ENCODE data around the gene TTLL5. TPM values are rescaled to one million over a fixed set of nuclear protein-coding genes. Genes with fewer than 3 reads are reported as not detected.

Gene TTLL5
- total RNA-seq, 2 experiments from 2014 or later, result 19.8 to 26.4 TPM

- no peak overlapping the region for H3K4me3 Mint-ChIP-seq
- Histone ChIP-seq H3K27ac (ENCODE audit: low read depth in 1 of 2, low read length in 2 of 2) (no peak overlapping the region), H3K4me3 (ENCODE audit: low read length) (no peak overlapping the region), H3K27me3 (ENCODE audit: control insufficient read depth in 1 of 2, insufficient read depth in 2 of 2, low read length in 2 of 2) (no peaks in the 10 kb centered on the region), H3K36me3 (ENCODE audit: insufficient read depth, low read length) (peaks cover 9% of the 10 kb centered on the region), H3K4me1 (ENCODE audit: insufficient read depth, low read length) (no peaks in the 10 kb centered on the region), H3K9me3 (ENCODE audit: control insufficient read depth in 1 of 2, insufficient read depth in 1 of 2, low read length in 2 of 2) (peaks cover 0 to 1% of the 10 kb centered on the region in 2 experiments)
- ATAC-seq (ENCODE audit: poor library complexity), result no peak
- CTCF ChIA-PET, result no interaction called here
- H3K27me3 Mint-ChIP-seq, result no peaks in the 10 kb centered on the region
- intact Hi-C loops (cut with DNase I, micrococcal nuclease), result no loop called here
- no peak for TF ChIP-seq CTCF (IDR thresholded peaks at IDR 0.05)
- no peaks in the 10 kb centered on the region for H3K4me1 Mint-ChIP-seq (ENCODE audit: low read depth)
- no peaks in the 10 kb centered on the region for H3K9me3 Mint-ChIP-seq
- no peak for DNase-seq
- peaks cover 56% of the 10 kb centered on the region for H3K36me3 Mint-ChIP-seq (ENCODE audit: low read depth)
- POLR2A ChIA-PET, result no interaction called here
- no peak overlapping the region for H3K27ac Mint-ChIP-seq
These were observed 144.6 kb downstream of the TTLL5 start for GRCh38 chr14:75805646-75806045.

- ATAC-seq (ENCODE audit: poor library complexity) (no peak), DNase-seq (no peak)
- Histone ChIP-seq H3K36me3 (ENCODE audit: insufficient read depth, low read length) (peaks cover 9% of the 10 kb centered on the region), H3K27ac (ENCODE audit: low read depth in 1 of 2, low read length in 2 of 2) (no peak overlapping the region), H3K9me3 (ENCODE audit: control insufficient read depth in 1 of 2, insufficient read depth in 1 of 2, low read length in 2 of 2) (no peaks in the 10 kb centered on the region), H3K4me1 (ENCODE audit: insufficient read depth, low read length) (no peaks in the 10 kb centered on the region), H3K4me3 (ENCODE audit: low read length) (no peak overlapping the region), H3K27me3 (ENCODE audit: control insufficient read depth in 1 of 2, insufficient read depth in 2 of 2, low read length in 2 of 2) (no peaks in the 10 kb centered on the region)
- intact Hi-C loops (cut with DNase I, micrococcal nuclease), result no loop called here
- H3K27me3 Mint-ChIP-seq, result no peaks in the 10 kb centered on the region
- TF ChIP-seq CTCF (IDR thresholded peaks at IDR 0.05), result no peak
- ChIA-PET POLR2A (no interaction called here), CTCF (no interaction called here)
- H3K9me3 Mint-ChIP-seq, result no peaks in the 10 kb centered on the region
- peaks cover 57% of the 10 kb centered on the region for H3K36me3 Mint-ChIP-seq (ENCODE audit: low read depth)
- no peak overlapping the region for H3K4me3 Mint-ChIP-seq
- H3K4me1 Mint-ChIP-seq (ENCODE audit: low read depth), result no peaks in the 10 kb centered on the region
- no peak overlapping the region for H3K27ac Mint-ChIP-seq
These were observed 145.3 kb downstream of the TTLL5 start for GRCh38 chr14:75806352-75806832.

GRCh38 chr14:75807667-75808360, 146.8 kb downstream of the TTLL5 start:
- no peaks in the 10 kb centered on the region for H3K9me3 Mint-ChIP-seq
- no peaks in the 10 kb centered on the region for H3K4me1 Mint-ChIP-seq (ENCODE audit: low read depth)
- DNase-seq (no peak), ATAC-seq (ENCODE audit: poor library complexity) (no peak)
- no peak overlapping the region for H3K4me3 ChIP-seq (ENCODE audit: low read length)
- H3K4me1 ChIP-seq (ENCODE audit: insufficient read depth, low read length), result no peaks in the 10 kb centered on the region
- H3K9me3 ChIP-seq (ENCODE audit: control insufficient read depth in 1 of 2, insufficient read depth in 1 of 2, low read length in 2 of 2), result no peaks in the 10 kb centered on the region
- no peak overlapping the region for H3K4me3 Mint-ChIP-seq
- CTCF ChIA-PET, result interaction anchor here (0.6 kb wide), 1 partner anchor 614 kb away, joined by 4 read pairs; no protein-coding TSS in a partner anchor
- H3K27ac Mint-ChIP-seq, result no peak overlapping the region
- H3K27me3 ChIP-seq (ENCODE audit: control insufficient read depth in 1 of 2, insufficient read depth in 2 of 2, low read length in 2 of 2), result no peaks in the 10 kb centered on the region
- intact Hi-C loops (cut with DNase I, micrococcal nuclease), result no loop called here
- POLR2A ChIA-PET, result no interaction called here
- peaks cover 13% of the 10 kb centered on the region for H3K36me3 ChIP-seq (ENCODE audit: insufficient read depth, low read length)
- H3K36me3 Mint-ChIP-seq (ENCODE audit: low read depth), result peaks cover 56% of the 10 kb centered on the region
- TF ChIP-seq CTCF (IDR thresholded peaks at IDR 0.05), result no peak
- no peak overlapping the region for H3K27ac ChIP-seq (ENCODE audit: low read depth in 1 of 2, low read length in 2 of 2)
- no peaks in the 10 kb centered on the region for H3K27me3 Mint-ChIP-seq

Data from CD4-positive, alpha-beta T cell (primary cell).